Left ventricle myocardium inferior (tissue), 1 donor: ENCODE data around the gene ZCCHC24. TPM values are rescaled to one million over a fixed set of nuclear protein-coding genes. Genes with fewer than 3 reads are reported as not detected.
"Not testable (repeated sequence)": the region's sequence is repeated elsewhere in the genome, so short reads cannot be mapped to it uniquely, and the experiment has no call there.

Experiments used
- DNase-seq: peaks from one replicate; pipeline ENCODE4 v3.0.0-alpha.2; 2020
- H3K27ac ChIP-seq: fragments of 200-600 bp; replicated peaks from 2 replicates; pipeline ENCODE4 v1.8.0; 2021
- H3K27me3 ChIP-seq: fragments of 200-600 bp; 2 replicates; pipeline ENCODE4 v1.8.0; 2021; ENCODE audit warnings: low read depth
- H3K36me3 ChIP-seq: fragments of 200-600 bp; 2 replicates; pipeline ENCODE4 v1.8.0; 2021
- H3K4me1 ChIP-seq: fragments of 200-600 bp; 2 replicates; pipeline ENCODE4 v1.8.0; 2021
- H3K4me3 ChIP-seq: fragments of 200-600 bp; 2 replicates; pipeline ENCODE4 v1.8.0; 2021; ENCODE audit warnings: mild to moderate bottlenecking, moderate library complexity
- H3K9me3 ChIP-seq: fragments of 200-600 bp; replicated peaks from 2 replicates; pipeline ENCODE4 v1.8.0; 2021
- CTCF ChIP-seq: fragments of 200-600 bp; IDR thresholded peaks from 2 replicates; pipeline ENCODE4 v1.8.0; 2021; ENCODE audit warnings: antibody characterized with exemption, mild to moderate bottlenecking, borderline replicate concordance
- intact Hi-C: fragments of 100-400 bp; cut with micrococcal nuclease; formaldehyde crosslinking; loops from one replicate; pipeline ENCODE4 v1.11.0; 2022
- total RNA-seq: library from RNA; stranded (reverse); fragmentation: NEBNext Ultra II Directional; extraction: Animal tissue kit (Norgen Biotek cat#: 25700); gene quantifications from one replicate; pipeline ENCODE4 v1.2.1, GENCODE V29; 2021
- donor health status: DM: no; HTN: yes; CAD: no; lungs with severe emphysema.

ZCCHC24 gene
- total RNA-seq, 1 donor from 2014 or later = 47.5 TPM

- no peaks in the 10 kb centered on the region for H3K36me3 ChIP-seq
- DNase-seq = no peak
- no peak for TF ChIP-seq CTCF
- no peaks in the 10 kb centered on the region for H3K4me1 ChIP-seq
- intact Hi-C loops = no loop called here
- H3K27ac ChIP-seq = no peak overlapping the region
- H3K27me3 ChIP-seq = no peaks in the 10 kb centered on the region
- H3K4me3 ChIP-seq = no peak overlapping the region
- H3K9me3 ChIP-seq = peaks cover 3% of the 10 kb centered on the region
Measured at GRCh38 chr10:79333513-79333912, 111.9 kb downstream of the ZCCHC24 start.

GRCh38 chr10:79332610-79333315 lies 112.7 kb downstream of the ZCCHC24 start:
- H3K27ac ChIP-seq, H3K4me3 ChIP-seq, DNase-seq, intact Hi-C loops, H3K4me1 ChIP-seq, H3K9me3 ChIP-seq, H3K27me3 ChIP-seq, H3K36me3 ChIP-seq: not testable (repeated sequence)

Other genes starting within 250 kb of the ZCCHC24 start
- gene PPIF, start 98.2 kb downstream of the ZCCHC24 start, total RNA-seq = 150 TPM
- gene EIF5AL1, start 66.9 kb upstream of the ZCCHC24 start, total RNA-seq = 0.05 TPM
- not detected for gene SFTPA2, start 114.8 kb upstream of the ZCCHC24 start, total RNA-seq
- not detected for gene SFTPA1, start 165.3 kb upstream of the ZCCHC24 start, total RNA-seq